ENCODE data around the gene OTOF. TPM values are rescaled to one million over a fixed set of nuclear protein-coding genes. Genes with fewer than 3 reads are reported as not detected.

The OTOF gene
- total and polyA plus RNA-seq, 2 donors (not counting 3 experiments of a cell fraction or from before 2014, with no cell fraction given): 0.06 to 0.22 TPM

- H3K27ac ChIP-seq (ENCODE audit: insufficient read depth, low read depth, low read length): no peak overlapping the region
- no peaks in the 10 kb centered on the region for H3K79me2 ChIP-seq (ENCODE audit: control insufficient read depth, insufficient read depth, low read length)
- H3K27me3 ChIP-seq (ENCODE audit: control insufficient read depth in 2 of 2, insufficient read depth in 2 of 2, low read length in 2 of 2): peaks cover 1 to 7% of the 10 kb centered on the region in 2 experiments
- no peak overlapping the region for H2AFZ ChIP-seq (ENCODE audit: low read depth, low read length)
- H3K9me3 ChIP-seq (replicated peaks; ENCODE audit: control insufficient read depth, insufficient read depth, low read length): no peaks in the 10 kb centered on the region
- intact Hi-C loops (cut with micrococcal nuclease) (no loop called here), dilution Hi-C loops (cut with MboI; ENCODE audit: extremely low pct_ligation_motif_present, low sequenced_read_pairs) (no loop called here)
- ChIA-PET CTCF (no interaction called here), POLR2A (no interaction called here)
- H3K36me3 ChIP-seq (ENCODE audit: control insufficient read depth in 2 of 2, extremely low read depth in 1 of 2, insufficient read depth in 2 of 2, low read length in 2 of 2): no peaks in the 10 kb centered on the region
- H4K20me1 ChIP-seq (replicated peaks; ENCODE audit: control insufficient read depth, extremely low read depth, insufficient read depth, low read length): no peaks in the 10 kb centered on the region
- FAIRE-seq (no peak), DNase-seq (ENCODE audit: low read depth, low spot score) (no peak)
- TF ChIP-seq POLR2A (IDR thresholded peaks at IDR 0.05; ENCODE audit: low read depth, low read length) (no peak), MYC (IDR thresholded peaks at IDR 0.05; ENCODE audit: low read depth, low read length) (no peak)
- no peaks in the 10 kb centered on the region for H3K9me1 ChIP-seq (replicated peaks; ENCODE audit: control insufficient read depth, extremely low read depth, insufficient read depth, low read length)
- no TSS peak for BruUV-seq (replicated peaks)
- H3K4me1 ChIP-seq (ENCODE audit: control insufficient read depth, extremely low read depth, insufficient read depth, low read length): no peaks in the 10 kb centered on the region
- no peak overlapping the region for H3K4me2 ChIP-seq (ENCODE audit: insufficient read depth, low read length)
- no peak overlapping the region for H3K4me3 ChIP-seq (replicated peaks in 1 of 3; ENCODE audit: insufficient read depth in 1 of 3, low read depth in 1 of 3, low read length in 3 of 3)
- no peak overlapping the region for H3K9ac ChIP-seq (replicated peaks; ENCODE audit: extremely low read depth, insufficient read depth, low read length)
Observed at GRCh38 chr2:26410764-26411243, 67.1 kb downstream of the OTOF start.

DNA sequence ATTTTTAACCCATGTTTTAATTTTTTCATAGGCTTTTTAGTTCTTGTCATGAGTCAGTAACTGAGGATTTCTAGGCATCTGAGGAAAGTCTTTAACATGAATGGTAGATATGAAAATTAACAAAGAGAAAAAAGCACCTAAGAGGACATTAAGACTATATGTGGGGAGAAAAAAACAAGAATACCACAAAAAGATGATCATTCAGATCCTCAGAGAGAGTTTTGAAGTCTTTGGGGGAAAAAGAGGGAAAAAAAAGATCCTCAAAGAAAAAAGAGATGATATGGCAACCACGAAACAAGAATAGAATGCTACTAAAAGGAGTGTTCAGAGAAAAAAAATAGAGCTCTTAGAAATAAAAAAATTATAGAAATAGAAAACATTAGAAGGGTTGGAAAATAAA lies 68.1 kb downstream of the OTOF start:
- no peak overlapping the region for H3K4me2 ChIP-seq (ENCODE audit: insufficient read depth, low read length)
- no peaks in the 10 kb centered on the region for H3K36me3 ChIP-seq (ENCODE audit: control insufficient read depth in 2 of 2, extremely low read depth in 1 of 2, insufficient read depth in 2 of 2, low read length in 2 of 2)
- ChIA-PET POLR2A (no interaction called here), CTCF (interaction anchor here (1.2 kb wide), 1 partner anchor 8 kb away, joined by 3 read pairs; no protein-coding TSS in a partner anchor)
- H3K27me3 ChIP-seq (ENCODE audit: control insufficient read depth in 2 of 2, insufficient read depth in 2 of 2, low read length in 2 of 2): peaks cover 1 to 7% of the 10 kb centered on the region in 2 experiments
- intact Hi-C loops (cut with micrococcal nuclease): no loop called here
- no peak for DNase-seq (ENCODE audit: low read depth, low spot score)
- H3K9me3 ChIP-seq (replicated peaks; ENCODE audit: control insufficient read depth, insufficient read depth, low read length): no peaks in the 10 kb centered on the region
- no peaks in the 10 kb centered on the region for H3K79me2 ChIP-seq (ENCODE audit: control insufficient read depth, insufficient read depth, low read length)
- no peak overlapping the region for H3K4me3 ChIP-seq (replicated peaks in 1 of 3; ENCODE audit: insufficient read depth in 1 of 3, low read depth in 1 of 3, low read length in 3 of 3)
- no peak overlapping the region for H2AFZ ChIP-seq (ENCODE audit: low read depth, low read length)
- no peaks in the 10 kb centered on the region for H4K20me1 ChIP-seq (replicated peaks; ENCODE audit: control insufficient read depth, extremely low read depth, insufficient read depth, low read length)
- TF ChIP-seq FOS (IDR thresholded peaks at IDR 0.05; ENCODE audit: borderline replicate concordance, insufficient read depth, low read length) (no peak), EZH2 (IDR thresholded peaks at IDR 0.05; ENCODE audit: borderline replicate concordance, low read depth, low read length, severe bottlenecking) (no peak), GATA2 (IDR thresholded peaks at IDR 0.05; ENCODE audit: insufficient read depth, insufficient read length, low read depth, low read length) (no peak), MYC (IDR thresholded peaks at IDR 0.05; ENCODE audit: low read depth, low read length) (no peak), POLR2A (IDR thresholded peaks at IDR 0.05; ENCODE audit: low read depth, low read length) (no peak), JUN (IDR thresholded peaks at IDR 0.05; ENCODE audit: borderline replicate concordance, insufficient read depth, insufficient read length, low read depth) (no peak), MAX (IDR thresholded peaks at IDR 0.05; ENCODE audit: insufficient read depth, insufficient read length) (no peak), POLR2AphosphoS5 (IDR thresholded peaks at IDR 0.05; ENCODE audit: insufficient read depth, low read depth, low read length) (no peak)
- no peaks in the 10 kb centered on the region for H3K9me1 ChIP-seq (replicated peaks; ENCODE audit: control insufficient read depth, extremely low read depth, insufficient read depth, low read length)
- dilution Hi-C loops (cut with MboI; ENCODE audit: extremely low pct_ligation_motif_present, low sequenced_read_pairs): no loop called here
- no peak overlapping the region for H3K27ac ChIP-seq (ENCODE audit: insufficient read depth, low read depth, low read length)
- no peak for FAIRE-seq
- no peak overlapping the region for H3K9ac ChIP-seq (replicated peaks; ENCODE audit: extremely low read depth, insufficient read depth, low read length)
- no TSS peak for BruUV-seq (replicated peaks)
- no peaks in the 10 kb centered on the region for H3K4me1 ChIP-seq (ENCODE audit: control insufficient read depth, extremely low read depth, insufficient read depth, low read length)

Measured in endothelial cell of umbilical vein (primary cell).